Prostate gland (tissue), 2 donors: Measurements from ENCODE around the gene TMEM240.

Experiments used
- CTCF ChIP-seq, 4 experiments: fragments of 200-600 bp in 2 of 4; fragments of 450-650 bp in 2 of 4; sonication (generic) in 2 of 4; IDR thresholded peaks; 1 replicate in 3 of 4; 2 replicates in 1 of 4; pipeline ENCODE4 v1.5.1; 2016 to 2019; ENCODE audit warnings: antibody characterized with exemption in 4 of 4, mild to moderate bottlenecking in 2 of 4, moderate library complexity in 2 of 4
- POLR2A ChIP-seq: fragments of 450-650 bp; IDR thresholded peaks from one replicate; pipeline ENCODE4 v1.6.1; 2016; ENCODE audit warnings: antibody characterized with exemption, mild to moderate bottlenecking
- POLR2AphosphoS5 ChIP-seq: sonication (generic); formaldehyde crosslinking; IDR thresholded peaks from one replicate; pipeline ENCODE4 v1.6.1; 2017; ENCODE audit warnings: antibody characterized with exemption

GRCh38 chr1:1540090-1540817, at the start of gene TMEM240:
- TF ChIP-seq CTCF (IDR thresholded peaks at IDR 0.05): no peak
- TF ChIP-seq POLR2AphosphoS5: no peak
- TF ChIP-seq POLR2A: no peak
